SK-N-SH (cell line): ENCODE measurements around the gene TSNAXIP1. TPM values are rescaled to one million over a fixed set of nuclear protein-coding genes. Genes with fewer than 3 reads are reported as not detected.

Experiments
- CTCF ChIA-PET: fragments of 300-600, 350-600 bp; formaldehyde crosslinking; extraction: SDS; loops from one replicate; lab custom pipeline; 2021; lab: Yijun Ruan, JAX
- POLR2A ChIA-PET: fragments of 350-600 bp; sonication (Branson Sonifier 250); formaldehyde crosslinking; extraction: SDS; loops from one replicate; lab custom pipeline; 2020; ENCODE audit warnings: antibody characterized with exemption, inconsistent platforms; lab: Yijun Ruan, JAX
- DNase-seq: peaks from one replicate; pipeline ENCODE4 v3.0.0; 2012
- H2AFZ ChIP-seq: fragments of 200-600 bp; sonication (generic); 2 replicates; pipeline ENCODE4 v1.8.1; 2016; ENCODE audit warnings: antibody characterized with exemption, mild to moderate bottlenecking, low read depth
- H3F3A ChIP-seq: fragments of 200-600 bp; sonication (generic); replicated peaks from 2 replicates; pipeline ENCODE3; 2016; ENCODE audit warnings: antibody characterized with exemption, mild to moderate bottlenecking; ENCODE audit not compliant: insufficient read depth
- H3K27ac ChIP-seq, 2 experiments: fragments of 200-500 bp in 1 of 2; fragments of 200-600 bp in 1 of 2; sonication (Bioruptor generic) in 1 of 2; sonication (generic), shearing (Covaris generic) in 1 of 2; 2 replicates each; pipeline versions ENCODE4 v1.5.1 to v1.6.1; 2014 to 2016; ENCODE audit warnings: low read depth in 2 of 2, inconsistent platforms in 1 of 2, low read length in 1 of 2, mild to moderate bottlenecking in 1 of 2, mixed read lengths in 1 of 2
- H3K27me3 ChIP-seq: fragments of 200-600 bp; sonication (generic), shearing (Covaris generic); 2 replicates; pipeline ENCODE4 v1.6.1; 2016; ENCODE audit warnings: mixed run types; ENCODE audit not compliant: insufficient read depth
- H3K36me3 ChIP-seq, 2 experiments: fragments of 200-500 bp in 1 of 2; fragments of 200-600 bp in 1 of 2; sonication (Bioruptor generic) in 1 of 2; sonication (generic) in 1 of 2; replicated peaks in 1 of 2; 2 replicates each; pipeline versions ENCODE3 to v1.5.1; 2014 to 2016; ENCODE audit warnings: low read length in 1 of 2, mild to moderate bottlenecking in 1 of 2; ENCODE audit not compliant: insufficient read depth in 2 of 2, control insufficient read depth in 1 of 2
- H3K4me1 ChIP-seq, 2 experiments: fragments of 200-500 bp in 1 of 2; fragments of 200-600 bp in 1 of 2; sonication (Bioruptor generic) in 1 of 2; sonication (generic), shearing (Covaris generic) in 1 of 2; 2 replicates each; pipeline versions ENCODE4 v1.5.1 to v1.6.1; 2014 to 2016; ENCODE audit warnings: low read depth in 1 of 2, low read length in 1 of 2, mixed run types in 1 of 2; ENCODE audit not compliant: insufficient read depth in 2 of 2, control insufficient read depth in 1 of 2
- H3K4me2 ChIP-seq: fragments of 200-600 bp; sonication (generic), shearing (Covaris generic); 2 replicates; pipeline ENCODE4 v1.6.1; 2017; ENCODE audit warnings: mixed run types
- H3K4me3 ChIP-seq, 2 experiments: fragments of 200-500 bp in 1 of 2; fragments of 200-600 bp in 1 of 2; sonication (Bioruptor generic) in 1 of 2; sonication (generic), shearing (Covaris generic) in 1 of 2; 2 replicates each; pipeline versions ENCODE4 v1.5.1 to v1.8.1; 2014 to 2016; ENCODE audit warnings: low read depth in 2 of 2, inconsistent platforms in 1 of 2, low read length in 1 of 2, mild to moderate bottlenecking in 1 of 2, mixed read lengths in 1 of 2, moderate library complexity in 1 of 2
- H3K79me2 ChIP-seq: fragments of 200-600 bp; sonication (generic); 2 replicates; pipeline ENCODE4 v1.8.1; 2017; ENCODE audit warnings: mild to moderate bottlenecking; ENCODE audit not compliant: insufficient read depth
- H3K9ac ChIP-seq: fragments of 200-600 bp; sonication (generic); 2 replicates; pipeline ENCODE4 v1.6.1; 2017; ENCODE audit warnings: mixed run types
- H3K9me2 ChIP-seq: fragments of 200-600 bp; sonication (generic); 2 replicates; pipeline ENCODE4 v1.6.1; 2017; ENCODE audit warnings: mixed run types
- H3K9me3 ChIP-seq: fragments of 200-600 bp; sonication (generic); 2 replicates; pipeline ENCODE4 v1.6.1; 2017; ENCODE audit warnings: mixed run types, mild to moderate bottlenecking, moderate library complexity
- H4K20me1 ChIP-seq: fragments of 200-600 bp; sonication (generic); 2 replicates; pipeline ENCODE4 v1.6.1; 2017; ENCODE audit warnings: mild to moderate bottlenecking, mixed run types; ENCODE audit not compliant: insufficient read depth
- CHD2 ChIP-seq: fragments of 150-350 bp; IDR thresholded peaks from 2 replicates; pipeline ENCODE4 v1.6.1; 2018; ENCODE audit warnings: low read length; ENCODE audit not compliant: partially characterized antibody
- EP300 ChIP-seq, 2 experiments: IDR thresholded peaks; 2 replicates each; pipeline versions ENCODE4 v1.4.0 to v1.6.1; 2012; ENCODE audit warnings: borderline replicate concordance in 1 of 2, low read depth in 1 of 2, low read length in 1 of 2
- EZH2phosphoT487 ChIP-seq: fragments of 200-600 bp; sonication (generic); IDR thresholded peaks from 2 replicates; pipeline ENCODE4 v1.6.1; 2017; ENCODE audit warnings: low read depth, mixed run types, mild to moderate bottlenecking, antibody characterized with exemption, moderate library complexity, borderline replicate concordance
- FOXJ3 ChIP-seq: sonication (generic); formaldehyde crosslinking; IDR thresholded peaks from 2 replicates; pipeline ENCODE4 v1.5.1; 2020; ENCODE audit warnings: mild to moderate bottlenecking, missing genetic modification reagents
- GABPA ChIP-seq: IDR thresholded peaks from 2 replicates; pipeline ENCODE4 v1.4.0; 2012; ENCODE audit warnings: low read depth, mild to moderate bottlenecking
- MEF2A ChIP-seq: IDR thresholded peaks from 2 replicates; pipeline ENCODE4 v1.4.0; 2012; ENCODE audit warnings: low read depth, borderline replicate concordance
- NFIC ChIP-seq: IDR thresholded peaks from 2 replicates; pipeline ENCODE4 v1.4.0; 2012; ENCODE audit warnings: borderline replicate concordance
- PBX3 ChIP-seq: IDR thresholded peaks from 2 replicates; pipeline ENCODE4; 2012
- RCOR1 ChIP-seq: fragments of 150-350 bp; IDR thresholded peaks from 2 replicates; pipeline ENCODE4 v1.6.1; 2017; ENCODE audit warnings: antibody characterized with exemption, low read length
- SIN3A ChIP-seq: IDR thresholded peaks from 2 replicates; pipeline ENCODE4 v1.6.1; 2012; ENCODE audit warnings: low read depth, mild to moderate bottlenecking, low read length, moderate library complexity, borderline replicate concordance
- TCF12 ChIP-seq: IDR thresholded peaks from 2 replicates; pipeline ENCODE4 v1.4.0; 2012
- TEAD4 ChIP-seq: IDR thresholded peaks from 2 replicates; pipeline ENCODE4 v1.4.0; 2012; ENCODE audit warnings: mild to moderate bottlenecking, borderline replicate concordance; ENCODE audit not compliant: insufficient read depth
- YY1 ChIP-seq: IDR thresholded peaks from 2 replicates; pipeline ENCODE4 v1.4.0; 2012; ENCODE audit warnings: low read depth, mild to moderate bottlenecking
- WGBS: methylation state at CpG from one replicate; pipeline ENCODE4 v1.1.6; 2017; ENCODE audit warnings: low lambda C conversion rate; 5-methylcytosine and 5-hydroxymethylcytosine counted together
- polyA plus RNA-seq, 3 experiments: library from polyadenylated mRNA; depleted of rRNA; stranded (reverse); fragments of >200 nt; gene quantifications; 2 replicates each; pipeline ENCODE4 v1.2.3, GENCODE V29; 2012
- TF ChIP-seq, protein P1 (sequence below): IDR thresholded peaks from 2 replicates; pipeline ENCODE4 v1.6.1; 2012; ENCODE audit warnings: mild to moderate bottlenecking, low read depth, low read length, moderate library complexity

The TSNAXIP1 gene
- polyA plus RNA-seq, 1 of the 3 experiments (the other 2 are of a cell fraction): 4.4 TPM

DNA sequence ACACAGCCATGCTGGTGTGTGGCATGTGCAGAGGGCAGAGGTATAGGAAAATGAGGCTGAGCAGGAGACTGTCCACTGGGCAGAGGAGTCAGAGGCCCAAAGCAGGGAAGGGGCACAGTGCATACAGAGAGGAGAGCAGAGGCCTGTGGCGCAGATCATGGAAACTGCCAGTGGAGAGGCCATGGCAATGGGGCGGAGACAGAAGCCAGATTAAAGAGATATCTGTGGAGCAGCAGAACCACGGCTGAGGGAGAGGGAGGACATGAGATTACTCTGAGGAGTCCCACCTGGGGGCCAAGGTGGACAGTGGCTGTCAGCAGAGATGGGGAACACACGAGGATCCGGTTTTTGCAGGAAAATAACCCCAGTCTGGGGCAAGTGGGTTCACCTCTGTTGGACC is 43.6 kb upstream of the TSNAXIP1 start (continued):
- TF ChIP-seq, protein P1, sequence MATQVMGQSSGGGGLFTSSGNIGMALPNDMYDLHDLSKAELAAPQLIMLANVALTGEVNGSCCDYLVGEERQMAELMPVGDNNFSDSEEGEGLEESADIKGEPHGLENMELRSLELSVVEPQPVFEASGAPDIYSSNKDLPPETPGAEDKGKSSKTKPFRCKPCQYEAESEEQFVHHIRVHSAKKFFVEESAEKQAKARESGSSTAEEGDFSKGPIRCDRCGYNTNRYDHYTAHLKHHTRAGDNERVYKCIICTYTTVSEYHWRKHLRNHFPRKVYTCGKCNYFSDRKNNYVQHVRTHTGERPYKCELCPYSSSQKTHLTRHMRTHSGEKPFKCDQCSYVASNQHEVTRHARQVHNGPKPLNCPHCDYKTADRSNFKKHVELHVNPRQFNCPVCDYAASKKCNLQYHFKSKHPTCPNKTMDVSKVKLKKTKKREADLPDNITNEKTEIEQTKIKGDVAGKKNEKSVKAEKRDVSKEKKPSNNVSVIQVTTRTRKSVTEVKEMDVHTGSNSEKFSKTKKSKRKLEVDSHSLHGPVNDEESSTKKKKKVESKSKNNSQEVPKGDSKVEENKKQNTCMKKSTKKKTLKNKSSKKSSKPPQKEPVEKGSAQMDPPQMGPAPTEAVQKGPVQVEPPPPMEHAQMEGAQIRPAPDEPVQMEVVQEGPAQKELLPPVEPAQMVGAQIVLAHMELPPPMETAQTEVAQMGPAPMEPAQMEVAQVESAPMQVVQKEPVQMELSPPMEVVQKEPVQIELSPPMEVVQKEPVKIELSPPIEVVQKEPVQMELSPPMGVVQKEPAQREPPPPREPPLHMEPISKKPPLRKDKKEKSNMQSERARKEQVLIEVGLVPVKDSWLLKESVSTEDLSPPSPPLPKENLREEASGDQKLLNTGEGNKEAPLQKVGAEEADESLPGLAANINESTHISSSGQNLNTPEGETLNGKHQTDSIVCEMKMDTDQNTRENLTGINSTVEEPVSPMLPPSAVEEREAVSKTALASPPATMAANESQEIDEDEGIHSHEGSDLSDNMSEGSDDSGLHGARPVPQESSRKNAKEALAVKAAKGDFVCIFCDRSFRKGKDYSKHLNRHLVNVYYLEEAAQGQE: no peak
- TF ChIP-seq NFIC (no peak), EZH2phosphoT487 (no peak), RCOR1 (no peak)

DNA sequence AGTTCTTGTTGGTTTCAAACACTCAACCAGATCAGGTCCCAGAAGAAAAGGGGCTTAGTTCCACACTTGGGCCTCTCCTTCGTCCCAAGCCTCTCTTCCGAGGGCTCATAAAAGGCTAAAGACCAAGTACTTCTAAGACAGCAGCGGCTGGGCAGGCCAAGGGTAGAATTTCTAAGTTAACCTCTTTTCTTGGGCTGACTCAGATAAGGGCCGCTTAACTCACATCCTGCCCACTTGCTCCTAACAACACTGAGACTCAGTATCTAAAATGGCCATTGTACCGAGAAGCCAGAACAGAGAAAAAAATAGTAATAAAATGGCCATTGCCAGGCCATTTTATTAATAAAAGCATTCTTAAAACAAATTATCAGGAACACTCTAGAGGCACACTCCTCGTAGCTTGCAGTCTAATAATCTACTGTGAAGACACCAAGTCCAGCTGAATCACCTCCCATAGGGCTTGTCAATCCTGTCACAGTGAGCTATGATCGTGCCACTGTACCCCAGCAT is 42.5 kb upstream of the TSNAXIP1 start:
- WGBS: 95% methylated on average over 7 of the region's 7 CpGs
- CTCF ChIA-PET: no interaction called here

More for the DNA sequence above, 42.5 kb upstream of the TSNAXIP1 start:
- peaks cover 3 to 5% of the 10 kb centered on the region in 2 experiments; a peak in 1 of 4 replicates for H3K4me1 ChIP-seq
- H3F3A ChIP-seq: no peaks in the 10 kb centered on the region
- POLR2A ChIA-PET: no interaction called here
- H3K27ac ChIP-seq: no peak overlapping the region
- H3K27me3 ChIP-seq: no peaks in the 10 kb centered on the region
- H3K9me2 ChIP-seq: no peaks in the 10 kb centered on the region
- H4K20me1 ChIP-seq: 0 out of 2 replicates have a peak, but pooled peaks cover 8% of the 10 kb centered on the region
- no peak overlapping the region for H3K9ac ChIP-seq
- no peak overlapping the region for H2AFZ ChIP-seq
- no peak overlapping the region for H3K4me3 ChIP-seq
- no peak for DNase-seq
- H3K9me3 ChIP-seq: no peaks in the 10 kb centered on the region
- TF ChIP-seq PBX3 (no peak), FOXJ3 (no peak), TCF12 (no peak), EP300 (IDR thresholded peaks at IDR 0.05; ENCODE audit: borderline replicate concordance in 1 of 2, low read depth in 1 of 2, low read length in 1 of 2) (no peak), YY1 (no peak), TEAD4 (no peak), SIN3A (no peak), MEF2A (no peak), GABPA (no peak), EZH2phosphoT487 (no peak), CHD2 (no peak)
- TF ChIP-seq, all 33 proteins: peak for 0
- H3K79me2 ChIP-seq: no peaks in the 10 kb centered on the region; the same call in 1 of the 2 replicates
- H3K36me3 ChIP-seq: peaks cover 0 to 4% of the 10 kb centered on the region in 2 experiments
- no peak overlapping the region for H3K4me2 ChIP-seq
